ENCODE data around the gene CBY2. TPM values are rescaled to one million over a fixed set of nuclear protein-coding genes. Genes with fewer than 3 reads are reported as not detected.

Gene CBY2
- total and polyA plus RNA-seq, 2 of the 4 experiments (the other 2 are of a cell fraction) = not detected

DNA sequence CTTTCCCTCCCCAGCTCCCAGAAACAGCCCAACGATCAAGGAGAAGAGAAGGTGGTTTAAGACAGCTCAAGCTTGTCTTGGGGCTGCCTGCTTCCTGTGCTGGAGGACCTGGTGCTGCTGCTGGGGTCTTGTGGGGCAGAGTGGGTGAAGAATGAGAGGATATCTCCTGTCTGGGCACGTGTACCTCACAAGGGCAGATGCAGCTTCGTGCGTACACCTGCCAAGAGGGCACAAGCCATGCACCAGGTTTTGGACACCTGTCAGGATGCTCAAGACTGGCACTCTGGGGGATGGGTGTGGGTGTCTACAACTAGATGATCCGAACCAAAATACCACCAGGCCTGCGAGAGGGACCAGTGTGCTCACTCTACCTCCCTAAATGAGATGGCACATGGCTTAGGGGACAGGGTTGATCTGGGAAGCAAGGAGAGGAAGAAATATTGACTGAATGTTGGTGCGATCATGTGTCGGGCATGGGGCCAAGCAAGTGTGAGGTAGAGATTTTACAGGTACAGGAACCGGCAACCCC lies 2.2 kb downstream of the CBY2 start:
- H3K9me1 ChIP-seq (ENCODE audit: insufficient read depth, low read length) = no peaks in the 10 kb centered on the region
- dilution Hi-C loops (cut with HindIII; ENCODE audit: low sequenced_read_pairs, unreplicated experiment) = no loop called here
- no peak overlapping the region for H3K4me3 ChIP-seq (ENCODE audit: insufficient read depth, low read depth, low read length)
- TF ChIP-seq MAFK (IDR thresholded peaks at IDR 0.05; ENCODE audit: low read depth, low read length) (no peak), CHD1 (IDR thresholded peaks at IDR 0.05; ENCODE audit: low read depth, low read length) (no peak), FOS (IDR thresholded peaks at IDR 0.05; ENCODE audit: low read depth, low read length) (no peak)
- H2AK9ac ChIP-seq (replicated peaks; ENCODE audit: low read depth, low read length, poor library complexity) = no peak overlapping the region
- no peak overlapping the region for H4K91ac ChIP-seq (ENCODE audit: insufficient read depth, low read depth, low read length)
- ChIA-PET CTCF (no interaction called here), POLR2A (ENCODE audit: unreplicated experiment) (no interaction called here)
- no TSS peak for BruUV-seq (replicated peaks)
- no peak overlapping the region for H2AK5ac ChIP-seq (ENCODE audit: low read depth, low read length)
- H2BK20ac ChIP-seq (ENCODE audit: low read depth, low read length) = no peak overlapping the region
- peaks cover 8% of the 10 kb centered on the region for H3K27me3 ChIP-seq (ENCODE audit: control insufficient read depth, insufficient read depth, low read length)
- no peak for DNase-seq
- no peak overlapping the region for H3K14ac ChIP-seq (replicated peaks; ENCODE audit: low read depth, low read length)
- no peaks in the 10 kb centered on the region for H3K36me3 ChIP-seq (ENCODE audit: control insufficient read depth, insufficient read depth, low read length)
- no peak overlapping the region for H2BK5ac ChIP-seq (ENCODE audit: low read depth, low read length, poor library complexity, severe bottlenecking)
- H3K27ac ChIP-seq (ENCODE audit: insufficient read depth, low read length) = no peak overlapping the region
- no peak overlapping the region for H3K18ac ChIP-seq (ENCODE audit: low read depth, low read length)
- no peak overlapping the region for H2AFZ ChIP-seq (replicated peaks; ENCODE audit: low read length, poor library complexity)
- no peaks in the 10 kb centered on the region for H3K9me3 ChIP-seq (ENCODE audit: control insufficient read depth, insufficient read depth, low read length)
- no peaks in the 10 kb centered on the region for H3K79me1 ChIP-seq (ENCODE audit: low read depth in 1 of 2, low read length in 2 of 2)
- intact Hi-C loops (cut with micrococcal nuclease) = no loop called here
- H2BK120ac ChIP-seq (ENCODE audit: low read depth, low read length) = no peak overlapping the region
- H3K9ac ChIP-seq (ENCODE audit: low read depth, low read length) = no peak overlapping the region
- H3K23ac ChIP-seq (ENCODE audit: low read depth, low read length) = no peak overlapping the region
- no peak overlapping the region for H4K5ac ChIP-seq (ENCODE audit: low read depth, low read length)
- in situ Hi-C loops (cut with MboI; ENCODE audit: low sequenced_read_pairs) = no loop called here
- H3K56ac ChIP-seq (ENCODE audit: extremely low read depth, insufficient read depth, low read length) = no peak overlapping the region
- no peak overlapping the region for H4K8ac ChIP-seq (ENCODE audit: low read depth in 2 of 2, low read length in 2 of 2)
- no peaks in the 10 kb centered on the region for H3K4me1 ChIP-seq (ENCODE audit: control insufficient read depth, insufficient read depth, low read length)
- H3K4me2 ChIP-seq (ENCODE audit: low read depth, low read length) = no peak overlapping the region
- no peak for ATAC-seq (ENCODE audit: low read depth)
- no peak overlapping the region for H2BK15ac ChIP-seq (ENCODE audit: low read depth, low read length)
- no peaks in the 10 kb centered on the region for H4K20me1 ChIP-seq (ENCODE audit: insufficient read depth, low read length)
- WGBS, 2 experiments (ENCODE audit: extremely low coverage in 2 of 2, insufficient read length in 1 of 2) = no CpG with 5 or more reads among the region's 9 CpGs
- no peak overlapping the region for H3K4ac ChIP-seq (ENCODE audit: low read depth, low read length)

All from IMR-90 (cell line).